Activated naive CD4-positive, alpha-beta T cell treated with anti-CD3 and anti-CD28 coated beads, Interleukin-2, amount 50 U/mL, for 16 hours (primary cell): Measurements from ENCODE around the gene JARID2.
"Not testable (repeated sequence)": the region's sequence is repeated elsewhere in the genome, so short reads cannot be mapped to it uniquely, and the experiment has no call there.

Experiments
- DNase-seq: peaks from one replicate; pipeline ENCODE4 v3.0.0-alpha.2; 2020

The JARID2 gene

GRCh38 chr6:15265787-15266186, 19.9 kb downstream of the JARID2 start:
- DNase-seq: no peak

DNA sequence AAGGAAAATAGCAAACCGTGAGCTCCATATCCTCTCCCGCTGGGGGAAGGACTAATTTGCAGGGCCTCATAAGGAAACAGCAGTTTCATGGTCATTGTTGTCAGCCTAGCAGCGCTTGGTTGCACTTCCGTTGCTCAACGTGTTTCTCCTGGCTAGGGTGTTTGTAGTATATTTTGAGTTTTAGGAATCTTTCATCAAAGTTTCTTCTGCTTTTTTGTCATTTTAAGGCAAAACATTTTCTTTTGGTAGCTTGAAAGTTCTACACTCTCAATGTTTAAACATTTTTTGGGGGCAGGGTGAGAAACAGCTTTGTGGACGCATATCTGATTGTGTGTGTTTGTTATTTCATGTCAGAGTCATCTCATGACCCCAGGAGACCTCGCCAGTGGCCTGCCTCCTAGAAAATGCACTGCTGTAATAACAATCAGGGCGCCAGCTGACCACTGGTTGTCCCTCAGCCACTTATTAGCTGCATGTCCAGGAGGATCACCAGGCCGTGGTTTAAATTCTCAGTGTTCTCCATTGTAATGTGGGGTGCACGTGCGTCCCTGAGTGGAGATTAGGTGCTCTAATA, 20.6 kb downstream of the JARID2 start:
- no peak for DNase-seq

DNA sequence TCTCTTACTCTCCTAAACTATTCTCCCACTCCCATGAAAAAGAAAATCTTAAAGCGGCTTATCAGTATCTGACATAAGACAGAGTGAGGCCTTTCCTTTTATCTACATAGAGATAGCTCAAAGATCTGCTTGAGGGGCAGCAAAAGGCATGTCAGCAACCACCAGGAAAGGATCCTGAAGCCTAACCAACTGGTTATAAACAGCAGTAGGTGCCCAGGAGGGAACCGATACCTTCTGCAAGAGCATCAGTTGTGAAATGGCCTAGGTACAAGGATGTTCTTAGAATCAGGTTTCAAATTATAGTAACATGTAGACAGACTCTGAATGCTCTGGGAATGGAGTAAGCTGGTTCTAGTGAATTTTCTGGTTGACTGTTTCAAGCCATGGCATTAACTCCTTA, 21.4 kb downstream of the JARID2 start:
- DNase-seq: no peak

DNA sequence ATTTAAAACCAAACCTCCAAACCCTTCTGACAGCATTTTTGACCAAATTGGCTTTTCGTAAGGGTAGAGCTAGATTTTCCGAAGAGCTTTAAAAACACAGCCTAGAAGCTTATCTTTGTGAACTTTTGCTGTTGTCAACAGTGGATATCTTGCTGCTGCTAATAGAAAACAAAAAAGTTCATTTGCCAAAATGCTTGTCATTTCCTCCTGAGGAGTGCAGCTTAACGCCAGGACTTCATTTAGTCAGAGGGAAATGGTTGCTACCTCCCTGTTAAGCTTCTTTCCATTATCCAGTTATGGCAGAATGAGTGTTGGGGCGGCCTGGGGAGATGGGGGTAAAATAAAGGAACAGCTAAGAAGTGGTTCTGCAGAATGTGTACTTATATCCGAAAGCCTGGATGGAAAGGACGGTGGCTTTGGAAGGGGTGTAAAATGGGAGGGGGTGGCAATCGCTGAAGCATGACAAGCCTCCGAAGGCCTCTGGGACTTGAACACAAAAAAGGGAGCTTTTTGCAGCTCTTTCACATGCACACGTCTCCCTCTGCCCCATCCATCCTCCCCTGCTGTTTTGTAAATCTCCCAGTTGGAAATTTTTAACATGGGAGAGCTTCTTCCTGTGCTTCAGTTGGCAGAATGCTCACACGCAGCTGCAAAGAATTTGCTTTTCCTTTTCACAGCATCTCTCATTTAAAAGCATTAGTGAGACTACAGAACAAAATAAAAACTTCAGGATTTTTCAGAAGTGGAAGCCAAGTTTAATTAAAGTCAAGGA, 22.5 kb downstream of the JARID2 start:
- DNase-seq: no peak

DNA sequence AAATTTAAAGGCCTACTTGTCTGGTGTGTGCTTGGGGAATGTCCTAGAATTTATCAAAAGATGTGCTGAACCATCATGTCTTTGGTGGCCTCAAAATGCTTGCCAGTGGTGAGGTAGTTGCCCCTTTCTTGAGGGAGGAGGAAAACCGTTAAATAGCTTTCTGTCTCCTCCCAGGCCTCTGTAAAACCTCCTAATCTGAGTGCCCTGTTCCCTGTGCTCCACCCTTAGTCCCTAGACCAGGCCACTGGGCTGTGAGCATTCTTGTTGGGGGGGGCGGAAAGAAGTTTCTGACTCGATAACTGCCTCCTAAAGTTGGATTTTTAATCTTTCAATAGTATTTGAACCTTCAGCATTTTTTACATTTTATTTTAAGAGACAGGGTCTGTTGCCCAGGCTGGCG, 23.1 kb downstream of the JARID2 start:
- DNase-seq: no peak

DNA sequence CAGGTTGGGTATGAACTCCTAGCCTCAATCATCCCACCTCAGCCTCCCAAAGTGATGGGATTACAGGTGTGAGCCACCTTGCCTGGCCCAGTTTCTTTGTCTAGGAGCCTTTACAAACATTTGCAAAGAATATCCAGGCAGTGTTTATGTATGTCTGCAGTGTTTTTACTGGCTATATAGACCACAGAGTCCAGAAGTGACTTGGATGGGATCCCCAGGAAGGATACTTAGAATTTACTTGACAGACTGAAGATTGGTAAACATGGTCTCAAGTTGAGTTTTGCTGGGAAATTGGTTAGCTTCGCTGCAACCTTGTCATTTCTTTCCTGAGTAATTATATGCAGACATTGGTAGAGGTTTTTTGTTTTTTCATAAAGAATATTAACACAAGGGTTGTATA, 23.8 kb downstream of the JARID2 start:
- no peak for DNase-seq

GRCh38 chr6:15270402-15270801, 24.5 kb downstream of the JARID2 start:
- DNase-seq: no peak

GRCh38 chr6:15272562-15272961, 26.7 kb downstream of the JARID2 start:
- no peak for DNase-seq

DNA sequence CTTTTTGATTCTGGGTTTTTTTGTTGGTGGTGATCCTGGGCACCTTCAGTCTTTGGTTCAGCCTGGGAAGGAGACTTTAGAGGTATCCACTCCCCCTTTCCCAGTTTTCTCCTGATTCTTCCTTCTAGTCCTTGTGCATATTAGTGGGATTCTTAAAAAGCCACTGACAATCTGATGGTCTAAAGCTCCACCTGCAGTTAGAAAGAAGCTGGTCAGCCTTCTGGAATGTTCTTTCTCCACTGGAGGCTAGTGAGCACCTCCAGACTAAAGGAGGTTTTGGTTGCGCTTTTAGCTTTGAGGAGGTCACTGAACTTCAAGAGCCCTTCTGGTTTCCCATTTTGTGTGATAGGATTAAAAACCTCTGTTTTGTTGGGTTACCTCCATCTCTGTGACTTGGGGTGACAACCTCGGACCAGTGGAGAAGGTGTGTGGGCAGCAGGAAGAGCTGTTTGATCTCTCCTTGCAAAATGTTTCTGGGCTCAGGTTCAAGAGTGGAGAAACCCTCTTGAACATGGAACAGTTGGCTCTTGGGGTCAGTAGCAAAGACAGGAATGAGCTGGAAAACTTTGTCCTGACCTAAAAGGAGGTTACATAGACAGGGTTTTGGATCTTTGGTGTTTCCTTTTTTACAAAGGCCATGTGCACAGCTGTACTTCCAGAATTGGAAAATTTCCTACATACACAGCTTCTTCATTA, 29.0 kb downstream of the JARID2 start:
- DNase-seq: no peak

DNA sequence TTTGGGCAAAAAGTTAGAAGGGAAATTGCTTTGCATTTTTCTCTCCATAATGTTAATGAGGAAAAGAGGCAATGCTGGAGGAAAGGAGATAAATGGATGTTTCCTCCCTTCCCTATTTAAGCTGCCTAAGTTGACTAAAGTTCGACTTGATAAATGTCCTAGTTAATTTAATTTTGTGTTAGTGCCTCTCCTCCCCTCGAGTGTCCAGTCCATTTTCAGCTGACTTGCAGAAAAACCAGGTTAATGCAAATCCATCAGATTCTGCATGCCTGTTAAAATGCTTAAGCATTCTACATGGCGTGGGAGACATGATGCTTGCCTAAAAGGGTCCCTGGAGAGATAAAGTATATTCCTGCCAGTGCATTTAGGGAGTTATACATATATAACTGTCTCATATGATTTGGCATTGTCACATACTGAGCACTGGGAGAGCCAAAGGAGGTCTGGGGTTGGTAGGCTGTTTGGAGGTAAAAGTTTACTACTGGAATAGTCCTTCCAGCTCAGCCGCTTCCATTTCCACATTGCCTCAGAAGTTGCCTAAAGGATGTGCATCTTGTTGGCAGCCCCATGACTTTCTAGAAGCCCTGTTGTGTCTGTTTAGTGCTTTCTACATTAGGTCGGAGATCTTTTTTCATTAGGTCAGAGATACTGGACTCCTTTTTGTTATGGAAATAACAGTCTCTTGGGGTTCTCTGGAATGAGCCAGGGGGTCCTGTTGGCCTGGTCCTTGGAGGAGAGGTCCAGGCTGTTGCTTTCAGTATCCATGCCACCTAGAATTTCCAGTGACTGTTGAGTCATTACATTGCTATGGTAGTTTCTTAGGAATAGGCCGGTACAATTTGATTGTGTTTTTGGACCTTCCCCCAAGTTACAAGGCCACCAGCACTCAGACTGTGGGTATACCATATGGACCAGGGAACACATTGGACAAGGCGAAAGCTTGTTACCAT, 30.4 kb downstream of the JARID2 start:
- DNase-seq: no peak

DNA sequence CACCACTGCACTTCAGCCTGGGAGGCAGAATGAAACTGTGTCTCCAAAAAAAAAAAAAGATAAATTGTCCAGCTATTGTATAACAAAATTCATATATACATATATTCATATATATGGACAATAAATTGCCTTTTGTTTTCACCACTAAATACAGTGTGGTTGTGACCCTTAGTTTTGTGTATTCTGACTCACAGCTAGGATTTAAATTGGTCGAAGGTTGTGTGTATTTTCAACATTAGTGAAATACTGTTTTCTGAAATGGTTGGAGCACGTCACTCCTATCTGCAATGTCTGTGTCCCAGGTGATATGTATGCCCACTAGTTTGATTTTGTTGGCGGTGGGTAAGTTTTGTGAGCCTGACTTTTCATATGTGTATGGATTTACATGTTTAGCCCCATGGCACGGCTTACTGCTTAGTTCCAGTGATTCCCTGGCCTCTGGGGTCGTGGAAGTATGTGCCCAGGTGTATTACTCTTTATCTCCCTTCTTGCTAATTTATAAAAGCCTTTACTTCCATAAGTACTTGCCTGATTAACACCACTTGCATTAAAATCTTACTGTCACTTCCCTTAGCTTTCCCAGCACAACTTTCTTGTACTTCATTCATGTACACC, 33.3 kb downstream of the JARID2 start:
- no peak for DNase-seq

GRCh38 chr6:15280028-15280427, 34.2 kb downstream of the JARID2 start:
- DNase-seq: no peak

- no peak for DNase-seq
Observed at GRCh38 chr6:15280961-15281360, 35.1 kb downstream of the JARID2 start.

DNA sequence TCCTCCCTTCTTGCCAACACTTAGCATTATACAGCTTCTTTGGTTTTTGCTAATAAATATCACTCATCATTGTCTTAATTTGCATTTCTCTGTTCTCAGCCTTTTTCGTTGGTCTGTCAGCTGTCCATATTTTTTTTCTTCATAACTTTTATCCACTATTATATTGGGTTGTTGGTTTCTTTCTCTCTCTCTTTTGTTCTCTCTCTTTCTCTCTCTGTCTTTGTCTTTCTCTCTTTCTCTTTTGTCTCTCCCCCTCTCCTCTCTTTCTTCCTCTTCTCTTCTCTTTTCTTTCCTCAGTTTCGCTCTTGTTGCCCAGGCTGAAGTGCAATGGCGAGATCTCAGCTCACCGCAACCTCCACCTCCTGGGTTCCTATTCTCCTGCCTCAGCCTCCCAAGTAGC, 36.5 kb downstream of the JARID2 start:
- DNase-seq: no peak

GRCh38 chr6:15283986-15284361, 38.1 kb downstream of the JARID2 start:
- DNase-seq: no peak

- no peak for DNase-seq
Observed at GRCh38 chr6:15284743-15285142, 38.9 kb downstream of the JARID2 start.

GRCh38 chr6:15285682-15286294, 39.9 kb downstream of the JARID2 start:
- no peak for DNase-seq

GRCh38 chr6:15287670-15288375, 42.0 kb downstream of the JARID2 start:
- no peak for DNase-seq

GRCh38 chr6:15288856-15289255, 43.0 kb downstream of the JARID2 start:
- DNase-seq: no peak

GRCh38 chr6:15289456-15289855, 43.6 kb downstream of the JARID2 start:
- not testable (repeated sequence) for DNase-seq

- DNase-seq: no peak
Observed at GRCh38 chr6:15290067-15290680, 44.3 kb downstream of the JARID2 start.
